Esophagus (tissue), 2 donors: ENCODE measurements around the gene HCST. TPM values are rescaled to one million over a fixed set of nuclear protein-coding genes. Genes with fewer than 3 reads are reported as not detected.

ENCODE experiments used
- H3K27ac ChIP-seq, 2 donors: one replicate each; pipeline ENCODE4 v1.5.1; 2013; ENCODE audit warnings: low read depth in 2 of 2, mild to moderate bottlenecking in 2 of 2, inconsistent platforms in 1 of 2, low read length in 1 of 2, moderate library complexity in 1 of 2
- H3K27me3 ChIP-seq, 2 donors: one replicate each; pipeline ENCODE4 v1.6.1; 2013; ENCODE audit warnings: low read length in 2 of 2, control low read depth in 1 of 2, mild to moderate bottlenecking in 1 of 2; ENCODE audit not compliant: insufficient read depth in 2 of 2, control insufficient read depth in 1 of 2
- H3K36me3 ChIP-seq, 2 donors: one replicate each; pipeline ENCODE4 v1.6.1; 2013; ENCODE audit warnings: low read length in 1 of 2; ENCODE audit not compliant: control insufficient read depth in 2 of 2, insufficient read depth in 2 of 2
- H3K4me1 ChIP-seq, 2 donors: one replicate each; pipeline ENCODE4 v1.6.1; 2013; ENCODE audit warnings: low read length in 1 of 2; ENCODE audit not compliant: control insufficient read depth in 2 of 2, insufficient read depth in 2 of 2
- H3K4me3 ChIP-seq, 2 donors: one replicate each; pipeline ENCODE4 v1.5.1; 2013; ENCODE audit warnings: low read length in 2 of 2, mild to moderate bottlenecking in 2 of 2, low read depth in 1 of 2, moderate library complexity in 1 of 2
- H3K9me3 ChIP-seq, 2 donors: one replicate each; pipeline ENCODE4 v1.6.1; 2013; ENCODE audit warnings: mild to moderate bottlenecking in 2 of 2, low read depth in 1 of 2, low read length in 1 of 2, moderate library complexity in 1 of 2; ENCODE audit not compliant: control insufficient read depth in 2 of 2, insufficient read depth in 1 of 2
- WGBS, 2 donors: extraction: QIAGEN DNeasy Blood & Tissue Kit; methylation state at CpG; one replicate each; pipeline ENCODE4 v1.1.7; 2013; 5-methylcytosine and 5-hydroxymethylcytosine counted together
- polyA plus RNA-seq, 2 donors: library from polyadenylated mRNA; stranded (reverse); fragments of 200-250 nt; gene quantifications; one replicate each; pipeline ENCODE4 v1.2.3, GENCODE V29; 2013
- donor health status: healthy with polysubstance abuse.
- donor health status: Bipolar disorder and iron deficiency.

The HCST gene
- polyA plus RNA-seq, 2 donors, result 6.2 to 6.7 TPM

GRCh38 chr19:35901055-35901644 is 1.2 kb upstream of the HCST start:
- H3K4me3 ChIP-seq, result peak overlapping the region in 1 of 2 donors; percentile 54
- peaks cover 0 to 4% of the 10 kb centered on the region in 2 donors for H3K4me1 ChIP-seq
- no peaks in the 10 kb centered on the region for H3K9me3 ChIP-seq
- 59 to 62% methylated on average over 2 of the region's 2 CpGs for WGBS, 2 donors
- no peaks in the 10 kb centered on the region for H3K27me3 ChIP-seq
- peaks cover 0 to 10% of the 10 kb centered on the region in 2 donors for H3K36me3 ChIP-seq
- H3K27ac ChIP-seq, result peak overlapping the region; percentile 66 to 82

GRCh38 chr19:35902870-35903475 is 644 bp downstream of the HCST start:
- H3K27me3 ChIP-seq, result no peaks in the 10 kb centered on the region
- no peaks in the 10 kb centered on the region for H3K9me3 ChIP-seq
- no peaks in the 10 kb centered on the region for H3K36me3 ChIP-seq
- no peaks in the 10 kb centered on the region for H3K4me1 ChIP-seq
- WGBS, 2 donors, result 60 to 73% methylated on average over 10 of the region's 10 CpGs
- peak overlapping the region; percentile 67 to 76 for H3K27ac ChIP-seq
- H3K4me3 ChIP-seq, result peak overlapping the region in 1 of 2 donors; percentile 24

- Histone ChIP-seq H3K4me1 (no peaks in the 10 kb centered on the region), H3K36me3 (no peaks in the 10 kb centered on the region), H3K4me3 (peak overlapping the region; percentile 5 to 24), H3K9me3 (no peaks in the 10 kb centered on the region), H3K27ac (peak overlapping the region; percentile 67 to 76), H3K27me3 (no peaks in the 10 kb centered on the region)
- WGBS, 2 donors, result 1 to 3% methylated on average over 24 of the region's 24 CpGs
Measured at GRCh38 chr19:35903550-35904179, 1.3 kb downstream of the HCST start.

- Histone ChIP-seq H3K4me3 (no peak overlapping the region), H3K27ac (no peak overlapping the region), H3K27me3 (no peaks in the 10 kb centered on the region), H3K9me3 (no peaks in the 10 kb centered on the region), H3K4me1 (no peaks in the 10 kb centered on the region), H3K36me3 (no peaks in the 10 kb centered on the region)
- 83 to 88% methylated on average over 10 of the region's 10 CpGs for WGBS, 2 donors
Measured at GRCh38 chr19:35904311-35905068, 2.2 kb downstream of the HCST start.

GRCh38 chr19:35905178-35905727 is 2.9 kb downstream of the HCST start:
- no peaks in the 10 kb centered on the region for H3K4me1 ChIP-seq
- H3K27me3 ChIP-seq, result no peaks in the 10 kb centered on the region
- H3K4me3 ChIP-seq, result no peak overlapping the region
- WGBS, 2 donors, result 57 to 67% methylated on average over 6 of the region's 6 CpGs
- H3K36me3 ChIP-seq, result no peaks in the 10 kb centered on the region
- H3K27ac ChIP-seq, result peak overlapping the region in 1 of 2 donors; percentile 21
- no peaks in the 10 kb centered on the region for H3K9me3 ChIP-seq

GRCh38 chr19:35907377-35907745 is 5.0 kb downstream of the HCST start:
- H3K36me3 ChIP-seq, result no peaks in the 10 kb centered on the region
- no peak overlapping the region for H3K4me3 ChIP-seq
- no peaks in the 10 kb centered on the region for H3K4me1 ChIP-seq
- peak overlapping the region; percentile 15 to 56 for H3K27ac ChIP-seq
- WGBS, 2 donors, result 57 to 72% methylated on average over 12 of the region's 12 CpGs
- H3K27me3 ChIP-seq, result no peaks in the 10 kb centered on the region
- H3K9me3 ChIP-seq, result no peaks in the 10 kb centered on the region

- Histone ChIP-seq H3K27me3 (no peaks in the 10 kb centered on the region), H3K4me1 (no peaks in the 10 kb centered on the region), H3K36me3 (no peaks in the 10 kb centered on the region), H3K4me3 (no peak within 1 kb of the TSS), H3K9me3 (no peaks in the 10 kb centered on the region), H3K27ac (peak within 1 kb of the TSS; percentile 15 to 56)
- WGBS, 2 donors, result 74 to 78% methylated on average over 9 of the region's 9 CpGs
Measured at GRCh38 chr19:35908010-35908441, 5.7 kb downstream of the HCST start, which contains the start of gene TYROBP. Gene TYROBP, minus strand, starts transcription at chr19:35908295. Its CDS starts 67 bp downstream, at chr19:35908228.

- no peak overlapping the region for H3K4me3 ChIP-seq
- H3K4me1 ChIP-seq, result no peaks in the 10 kb centered on the region
- H3K36me3 ChIP-seq, result no peaks in the 10 kb centered on the region
- no peaks in the 10 kb centered on the region for H3K27me3 ChIP-seq
- H3K9me3 ChIP-seq, result no peaks in the 10 kb centered on the region
- WGBS, 2 donors, result 76 to 77% methylated on average over 10 of the region's 10 CpGs
- no peak overlapping the region for H3K27ac ChIP-seq
Measured at GRCh38 chr19:35908973-35909683, 6.8 kb downstream of the HCST start.

GRCh38 chr19:35909684-35910035 is 7.3 kb downstream of the HCST start:
- Histone ChIP-seq H3K27ac (peak overlapping the region; percentile 3 to 36), H3K9me3 (no peaks in the 10 kb centered on the region), H3K4me1 (no peaks in the 10 kb centered on the region), H3K27me3 (no peaks in the 10 kb centered on the region), H3K4me3 (no peak overlapping the region), H3K36me3 (no peaks in the 10 kb centered on the region)
- WGBS, 2 donors, result 73 to 78% methylated on average over 6 of the region's 6 CpGs
